HG03280 (cell line): ENCODE data around the gene AKT1S1.
A peak's percentile ranks its signal among the peaks of the same experiment; 100 is the strongest.

ENCODE experiments used
- ATAC-seq: cut with Tn5 transposase; IDR thresholded peaks from one replicate; pipeline ENCODE4 v1.9.1; 2021; ENCODE audit warnings: mild to moderate bottlenecking, moderate library complexity; ENCODE audit not compliant: unreplicated experiment

Gene AKT1S1

DNA sequence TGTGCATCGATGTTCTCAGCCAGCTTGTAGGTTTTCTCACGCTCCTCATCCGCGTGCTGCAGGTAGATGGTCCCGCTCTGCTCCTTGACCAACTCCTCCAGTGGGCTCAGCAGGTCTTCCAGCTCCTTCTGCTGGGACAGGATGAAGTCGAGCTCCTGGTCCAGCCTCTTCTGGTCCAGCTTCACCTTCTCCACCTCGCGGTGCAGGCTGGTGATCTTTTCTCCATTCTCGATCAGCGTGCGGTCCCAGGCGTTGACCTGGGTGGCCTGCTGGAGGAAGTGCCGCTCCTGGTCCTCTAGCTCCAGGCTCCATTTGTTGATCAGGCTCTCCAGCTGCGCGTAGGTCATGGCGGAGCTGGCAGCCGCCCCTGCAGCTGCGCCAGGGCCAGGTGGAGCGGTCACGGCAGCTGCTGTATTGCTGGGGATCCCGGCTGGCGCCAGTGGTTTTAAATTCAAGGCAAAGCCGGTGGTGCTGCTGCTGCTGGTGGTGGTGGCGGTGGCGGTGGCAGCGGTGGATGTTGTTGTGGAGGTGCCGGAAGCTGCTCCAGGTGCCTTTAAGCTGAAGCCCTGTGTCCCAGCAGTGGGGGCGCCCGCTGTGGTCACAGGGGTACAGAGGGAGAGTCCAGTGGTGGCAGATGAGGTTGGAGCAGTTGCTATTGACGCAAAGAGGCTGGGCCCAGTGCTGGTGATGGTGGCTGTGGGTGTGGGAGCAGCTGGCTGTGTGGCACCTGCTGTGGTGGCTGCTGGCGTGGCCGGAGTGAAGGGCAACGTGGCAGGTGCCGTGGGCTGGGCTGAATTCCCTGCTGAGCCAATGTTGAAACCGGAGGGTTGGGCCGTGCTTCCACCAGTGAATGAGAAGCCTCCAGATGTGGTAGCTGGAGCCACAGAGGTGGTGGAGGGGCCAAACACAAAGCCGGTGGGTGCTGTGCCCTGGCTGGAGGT is 31.6 kb upstream of the AKT1S1 start:
- no peak for ATAC-seq

DNA sequence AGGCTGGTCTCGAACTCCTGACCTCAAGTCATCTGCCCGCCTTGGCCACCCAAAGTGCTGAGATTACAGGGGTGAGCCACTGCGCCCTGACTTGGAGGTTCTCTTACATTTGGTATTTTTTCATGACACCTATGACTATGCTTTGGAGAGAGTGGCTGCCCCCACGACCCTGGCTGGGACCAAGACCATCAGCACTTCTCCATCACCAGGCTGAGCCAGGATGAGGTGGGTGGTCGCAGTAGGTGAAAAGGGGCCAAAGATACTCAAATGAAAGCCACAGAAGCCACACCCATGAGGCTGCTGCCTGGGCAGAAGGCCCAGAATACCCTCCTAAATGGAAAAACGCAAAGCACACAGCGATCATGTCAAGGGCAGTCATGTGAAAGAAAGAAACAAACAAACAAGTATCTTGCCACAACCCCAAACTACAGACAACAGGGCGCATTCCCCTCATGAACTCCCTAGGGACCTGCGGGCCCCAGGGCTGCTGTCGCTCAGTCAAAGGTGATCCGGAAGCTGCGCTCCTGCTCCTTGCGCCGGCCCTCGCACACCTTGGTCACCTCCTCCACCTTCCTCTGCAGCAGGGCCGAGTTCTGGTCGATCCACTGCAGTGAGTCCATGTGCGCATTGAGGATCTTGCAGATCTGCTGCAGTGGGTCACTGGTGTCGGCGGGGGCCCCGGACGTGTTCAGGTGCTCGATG is 30.7 kb upstream of the AKT1S1 start:
- no peak for ATAC-seq

DNA sequence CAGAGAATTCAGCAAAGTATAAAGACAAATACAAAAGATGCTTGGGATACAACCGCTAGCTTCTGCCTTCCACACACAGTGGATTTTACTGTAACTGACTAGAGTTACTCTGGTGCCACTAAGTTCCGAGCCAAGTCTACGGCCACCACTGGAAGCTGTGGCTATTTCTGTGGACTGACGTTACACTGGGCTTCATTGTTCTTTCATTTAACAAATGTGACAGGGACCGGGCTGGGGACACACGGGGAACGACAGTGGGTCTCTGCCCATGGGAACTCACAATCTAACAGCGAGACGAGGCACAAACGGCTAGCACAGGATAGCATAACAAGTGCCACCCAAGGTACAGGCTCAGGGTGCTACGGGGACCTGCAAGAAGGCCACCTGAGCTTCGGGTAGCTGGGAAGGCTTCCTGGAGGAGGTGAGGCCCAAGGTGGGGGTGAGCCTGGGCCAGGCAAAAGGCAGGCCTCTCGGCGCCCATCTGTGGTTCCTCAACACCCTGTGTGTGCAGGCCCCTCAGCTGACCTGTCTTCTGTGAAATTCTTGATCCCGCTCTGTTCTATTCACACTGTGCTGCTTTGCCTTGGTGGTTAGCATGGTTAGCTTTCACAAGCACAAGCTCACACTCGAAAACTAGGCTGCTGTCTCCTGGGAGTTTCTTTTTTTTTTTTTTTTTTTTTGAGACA is 29.9 kb upstream of the AKT1S1 start:
- no peak for ATAC-seq

DNA sequence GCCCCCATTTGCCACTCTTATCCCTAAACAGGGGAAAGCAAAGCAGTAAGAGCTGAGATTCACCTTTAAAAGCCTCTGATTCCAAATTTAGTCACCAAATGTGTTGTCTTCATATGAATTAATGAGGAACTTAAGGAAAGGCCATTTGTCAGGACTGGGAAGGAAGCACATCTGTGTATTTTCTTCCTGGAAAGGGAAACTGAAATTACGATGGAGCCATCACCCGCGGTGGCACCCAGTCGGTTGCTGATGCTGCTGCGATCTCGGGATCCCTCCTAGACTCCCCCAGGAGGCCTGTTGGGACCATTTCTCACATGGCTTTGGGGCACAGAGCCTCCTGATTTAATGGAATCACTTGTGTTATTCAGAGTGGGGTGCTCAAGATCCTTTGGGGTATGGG is 27.0 kb upstream of the AKT1S1 start:
- no peak for ATAC-seq

DNA sequence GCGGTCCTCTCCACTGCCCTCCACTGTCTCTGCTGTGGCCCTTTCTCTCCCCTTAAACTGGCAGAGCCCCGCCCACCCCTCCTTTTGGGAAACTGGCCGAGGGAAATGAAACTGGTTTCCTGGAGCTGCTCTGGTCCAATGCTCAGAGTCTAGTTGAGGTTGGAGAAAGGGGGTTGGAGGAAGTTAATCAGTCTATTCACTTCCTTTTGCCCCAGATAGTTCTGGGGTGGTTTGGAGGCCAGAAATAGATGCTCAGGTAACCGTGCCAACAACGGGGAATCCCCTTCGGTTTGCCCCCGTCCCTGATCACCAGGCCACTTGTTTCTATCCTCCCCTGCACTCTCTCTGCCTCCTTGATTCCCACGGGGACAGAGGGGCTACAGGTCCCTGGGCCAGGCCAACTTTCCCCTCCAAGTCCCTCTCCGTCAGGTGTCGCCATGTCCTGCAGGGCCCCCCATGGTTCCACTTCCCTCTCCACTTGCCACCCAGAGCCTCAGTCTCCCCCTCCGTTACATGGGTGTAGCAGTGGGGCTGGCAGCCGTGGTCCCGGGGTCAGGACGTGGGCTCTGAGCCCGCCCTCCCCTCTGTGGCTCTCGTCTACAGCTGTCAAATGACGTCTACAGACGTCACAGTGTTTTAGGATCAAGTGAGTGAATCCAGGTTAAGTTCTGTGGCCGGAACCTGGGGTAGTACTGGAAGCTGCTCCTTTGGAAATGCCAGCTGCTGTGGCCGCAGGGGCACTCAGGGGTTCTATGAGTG is 19.9 kb upstream of the AKT1S1 start, which contains the start of gene IL4I1:
Gene IL4I1 (minus strand): TSS at position 25 of the 759 bp plus-strand sequence. CDS start 727 bp downstream, outside the sequence.
- ATAC-seq, result peak; percentile 43

DNA sequence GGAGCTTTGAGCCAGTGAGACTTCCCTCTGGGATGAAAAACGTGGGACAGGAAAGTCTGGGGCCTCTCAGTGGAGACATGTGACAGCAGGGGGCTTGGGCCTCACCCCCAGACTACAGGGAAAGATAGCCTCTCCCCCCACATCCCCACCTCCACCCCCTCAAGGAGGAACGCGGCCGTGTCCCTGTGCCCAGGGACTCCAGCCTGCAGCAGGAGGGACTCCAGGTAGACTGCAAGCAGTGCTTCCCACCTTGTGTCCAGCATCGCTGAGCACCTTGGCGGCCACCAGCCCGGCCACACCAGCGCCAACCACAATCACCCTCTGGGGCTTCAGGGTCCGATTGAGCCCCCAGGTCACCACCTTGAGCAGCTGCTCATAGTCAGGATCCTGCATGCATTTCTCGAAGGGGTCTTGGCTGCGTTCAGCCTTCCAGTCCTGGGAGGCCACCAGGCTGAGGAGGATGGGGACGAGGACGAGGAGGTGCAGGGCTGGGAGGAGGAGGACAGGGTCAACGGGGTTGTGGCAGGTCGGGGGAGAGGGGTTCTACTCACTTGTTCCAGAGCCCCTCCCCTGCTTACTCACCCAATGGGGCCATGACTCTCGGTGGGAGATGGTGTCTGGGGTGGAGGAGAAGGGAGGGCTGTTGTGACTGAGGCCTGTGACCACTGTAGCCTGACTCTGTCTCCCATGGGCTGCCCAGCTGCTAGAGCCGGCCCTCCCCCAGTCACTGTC is 18.6 kb upstream of the AKT1S1 start:
- no peak for ATAC-seq

DNA sequence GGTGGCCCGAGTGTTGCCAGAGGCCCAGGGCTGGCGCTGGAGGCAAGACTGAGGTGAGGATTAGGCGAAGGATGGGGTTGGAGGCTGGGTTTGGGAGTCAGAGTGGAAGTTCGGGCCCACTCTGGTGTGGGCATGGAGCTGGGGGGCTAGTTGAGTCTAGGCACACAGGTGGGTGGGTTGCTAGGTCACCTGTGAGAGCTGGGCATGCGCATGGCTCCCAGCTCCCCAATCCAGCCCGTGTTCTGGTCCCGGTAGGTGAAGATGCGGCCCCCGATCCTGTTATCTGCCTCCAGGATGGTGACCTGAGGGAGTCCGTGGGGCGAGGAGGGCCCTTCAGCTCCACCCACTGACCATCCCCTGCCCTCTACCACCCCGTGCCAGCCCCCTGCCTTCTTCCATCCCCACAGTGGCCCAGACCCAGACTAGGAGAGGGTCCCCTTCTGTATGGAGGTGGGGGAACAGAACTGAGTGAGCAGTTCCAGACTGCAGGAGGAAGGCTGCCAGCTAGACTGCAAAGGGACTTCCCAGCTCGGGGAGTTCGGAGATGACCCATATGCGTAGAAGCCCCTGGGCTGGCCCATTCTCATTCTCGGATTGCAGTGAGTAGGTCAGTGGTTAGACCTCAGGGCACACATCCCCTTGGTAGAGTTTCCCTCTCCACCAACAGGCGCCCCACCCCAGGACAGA is 17.9 kb upstream of the AKT1S1 start:
- no peak for ATAC-seq

DNA sequence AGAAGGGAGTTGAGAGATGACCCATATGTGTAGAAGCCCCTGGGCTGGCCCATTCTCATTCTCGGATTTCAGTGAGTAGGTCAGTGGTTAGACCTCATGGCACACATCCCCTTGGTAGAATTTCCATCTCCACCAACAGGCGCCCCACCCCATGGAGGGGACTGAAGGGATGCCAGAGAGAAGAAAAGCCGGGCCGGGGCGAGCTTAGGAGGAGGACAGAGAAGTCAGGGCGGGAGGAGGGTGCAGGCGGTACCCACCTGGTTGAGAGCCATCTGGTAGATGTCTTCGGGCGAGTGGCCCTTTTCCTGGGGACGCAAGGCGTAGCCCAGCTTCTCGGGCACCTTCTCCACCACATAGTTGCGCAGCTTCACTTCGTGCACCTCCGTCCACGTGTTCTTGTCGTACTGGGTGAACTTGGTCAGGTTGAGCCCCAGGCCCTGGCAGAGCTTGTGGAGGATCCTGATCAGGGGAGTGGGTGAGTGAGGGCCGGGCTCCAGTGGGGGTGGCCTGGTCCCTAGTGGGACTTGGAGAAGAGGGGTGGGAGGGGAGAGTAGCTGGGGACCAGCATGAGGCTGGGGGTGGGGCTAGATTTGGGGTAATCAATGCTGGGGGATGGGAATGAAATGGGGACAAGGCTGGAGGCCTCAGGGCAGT is 17.0 kb upstream of the AKT1S1 start:
- no peak for ATAC-seq

DNA sequence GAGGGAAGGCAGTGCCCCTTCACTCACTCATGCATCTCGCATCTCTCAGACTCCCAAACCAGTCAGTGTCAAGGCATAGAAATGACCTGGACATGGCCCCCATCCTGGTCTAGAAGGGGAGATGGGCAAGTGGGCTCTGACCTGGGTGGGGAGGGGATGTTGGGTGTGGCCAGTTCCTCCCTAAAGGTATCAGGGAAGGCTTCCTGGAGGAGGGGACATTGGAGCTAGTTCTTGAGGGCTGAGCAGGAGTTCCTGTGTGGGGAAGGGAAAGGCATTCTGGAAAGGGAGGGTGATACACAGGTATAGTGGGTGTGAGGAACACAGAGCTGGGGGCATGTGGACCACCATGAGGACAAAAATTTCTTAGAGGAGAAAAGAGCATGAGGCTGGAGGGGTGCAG is 15.6 kb upstream of the AKT1S1 start:
- ATAC-seq, result no peak

DNA sequence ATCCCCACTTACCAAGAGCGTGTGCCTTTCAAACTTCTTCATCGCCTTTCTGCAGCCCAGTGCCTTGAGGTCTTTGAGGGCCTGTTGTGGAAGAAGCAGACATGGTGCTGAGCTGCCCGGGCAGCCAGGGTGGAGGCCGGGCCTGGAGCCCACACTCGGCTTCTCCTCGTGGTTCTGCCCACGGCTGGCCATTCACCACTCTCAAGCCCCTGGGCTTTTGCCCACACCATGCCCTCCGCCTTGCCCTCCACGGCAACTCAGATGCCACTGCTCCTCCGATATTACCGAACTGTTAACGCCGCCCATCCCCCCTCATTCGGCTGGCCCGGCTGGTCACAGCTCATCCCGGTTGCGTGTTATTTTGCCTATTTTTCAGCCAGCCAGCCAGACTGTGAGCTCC is 14.2 kb upstream of the AKT1S1 start:
- ATAC-seq, result no peak

DNA sequence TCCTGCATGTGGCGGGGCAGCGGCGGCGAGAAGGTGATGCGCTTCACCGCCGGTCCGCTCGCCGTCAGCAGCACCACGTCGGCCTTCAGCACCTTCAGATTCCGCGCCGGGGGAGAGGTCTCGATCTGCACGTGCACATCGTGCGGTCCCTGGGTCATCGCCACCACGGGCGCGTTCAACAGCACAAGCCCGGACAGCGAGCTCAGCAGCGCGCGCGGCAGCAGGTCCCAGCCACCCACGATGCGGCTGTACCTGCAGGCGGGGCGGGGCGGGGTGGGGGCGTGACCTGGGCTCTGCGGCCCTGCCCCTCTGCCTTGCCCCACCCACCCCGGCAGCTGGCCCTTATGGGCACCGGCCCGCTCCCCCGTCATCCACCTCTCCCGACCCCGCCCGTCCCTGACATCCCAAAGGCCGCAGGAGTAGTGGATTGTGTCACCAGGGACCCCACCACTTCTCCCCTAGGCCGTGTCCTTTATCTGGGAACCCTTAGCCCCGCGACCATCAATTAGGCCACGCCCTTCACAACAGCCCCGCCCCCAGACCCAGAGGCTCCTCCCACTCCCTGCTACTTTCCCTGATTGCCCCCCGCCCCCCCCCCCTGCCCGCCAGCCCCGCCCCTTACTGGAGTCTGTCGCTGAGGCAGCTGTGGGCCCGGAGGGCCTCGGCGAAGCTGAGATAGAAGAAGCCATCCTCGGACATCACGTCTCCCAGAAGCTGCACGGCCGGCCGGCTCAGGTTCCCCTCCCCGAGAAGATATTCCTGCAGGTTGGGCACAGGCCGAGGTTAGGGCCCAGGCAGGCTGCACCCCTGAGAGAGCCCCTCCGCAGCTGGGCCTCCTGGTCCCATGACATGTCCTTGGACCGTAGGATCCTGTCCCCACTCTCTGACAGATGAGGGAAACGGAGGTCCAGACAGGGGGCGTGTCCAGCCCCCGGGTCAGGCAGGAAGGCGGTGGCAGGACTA is 13.5 kb upstream of the AKT1S1 start:
- ATAC-seq, result no peak

DNA sequence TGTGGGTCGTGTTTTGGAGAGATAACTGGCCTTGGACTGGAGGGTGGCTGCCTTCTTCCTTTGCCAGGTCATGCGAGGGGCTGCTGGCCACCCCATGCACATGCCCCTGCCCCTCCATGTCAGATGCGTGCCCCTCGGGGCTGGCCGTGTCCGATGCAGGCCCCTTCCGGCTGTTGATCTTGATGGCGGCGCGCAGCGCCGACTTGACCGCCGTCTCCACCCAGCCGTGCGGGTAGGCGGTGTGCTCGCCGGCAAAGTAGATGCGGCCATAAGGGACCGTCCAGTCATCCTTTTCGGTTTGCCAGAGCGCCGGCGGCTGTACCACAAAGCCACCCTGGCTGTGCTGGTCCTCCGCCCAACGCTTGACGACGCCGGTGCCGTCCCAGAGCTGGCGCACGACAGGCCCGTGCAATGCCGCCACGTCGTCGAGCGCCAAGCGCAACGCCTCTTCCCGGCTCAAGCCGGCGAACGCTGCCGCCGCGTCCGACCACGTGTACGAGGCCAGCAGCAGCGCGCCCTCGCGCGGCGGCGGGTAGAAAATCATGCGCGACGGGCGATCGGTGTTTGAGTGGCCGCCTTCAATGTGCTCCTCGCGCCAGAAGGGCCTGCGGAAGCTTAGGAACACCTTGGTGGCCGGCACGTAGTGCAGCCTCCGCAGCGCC is 12.7 kb upstream of the AKT1S1 start:
- ATAC-seq, result no peak

DNA sequence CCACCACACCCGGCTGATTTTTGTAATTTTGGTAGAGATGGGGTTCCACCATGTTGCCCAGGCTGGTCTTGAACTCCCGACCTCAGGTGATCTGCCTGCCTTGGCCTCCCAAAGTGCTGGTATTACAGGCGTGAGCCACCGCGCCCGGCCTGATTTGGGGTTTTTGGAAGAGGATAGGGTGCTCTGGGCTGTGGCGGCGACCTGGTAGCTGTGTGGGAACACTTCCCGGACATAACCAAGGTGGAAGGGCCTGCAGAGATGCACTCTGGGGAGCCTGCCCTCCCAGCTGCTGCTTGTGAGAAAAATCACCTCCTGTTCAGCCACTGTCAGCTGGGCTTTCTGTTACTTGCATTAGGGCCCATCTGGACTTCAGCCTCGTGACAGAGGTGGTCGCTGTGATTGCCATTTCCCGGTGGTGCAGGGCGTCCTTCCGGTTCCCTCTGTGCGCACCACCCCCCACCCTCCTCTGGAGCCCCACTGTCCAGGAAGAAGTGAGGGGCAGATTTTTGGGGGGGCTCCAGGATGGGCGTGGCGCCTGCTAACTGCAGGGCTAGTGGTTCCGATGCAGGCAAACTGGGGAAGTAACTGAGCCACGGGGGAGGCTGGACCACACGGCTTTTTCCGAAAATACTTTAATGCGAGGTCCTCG is 12.0 kb upstream of the AKT1S1 start:
- ATAC-seq, result no peak

DNA sequence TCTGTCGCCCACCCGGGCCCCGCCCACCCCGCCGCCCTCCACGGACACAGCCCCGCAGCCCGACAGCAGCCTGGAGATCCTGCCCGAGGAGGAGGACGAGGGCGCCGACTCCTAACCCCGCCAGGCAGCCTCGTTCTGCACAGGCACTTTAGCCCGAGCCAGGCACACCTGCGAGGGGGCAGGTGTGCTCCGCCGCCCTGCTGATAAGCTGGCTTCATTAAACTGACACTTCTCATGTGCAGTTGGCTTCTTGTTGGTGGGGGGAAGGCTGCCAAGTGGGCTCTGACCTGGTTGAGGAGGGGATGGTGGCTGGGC is 11.3 kb upstream of the AKT1S1 start:
- no peak for ATAC-seq

DNA sequence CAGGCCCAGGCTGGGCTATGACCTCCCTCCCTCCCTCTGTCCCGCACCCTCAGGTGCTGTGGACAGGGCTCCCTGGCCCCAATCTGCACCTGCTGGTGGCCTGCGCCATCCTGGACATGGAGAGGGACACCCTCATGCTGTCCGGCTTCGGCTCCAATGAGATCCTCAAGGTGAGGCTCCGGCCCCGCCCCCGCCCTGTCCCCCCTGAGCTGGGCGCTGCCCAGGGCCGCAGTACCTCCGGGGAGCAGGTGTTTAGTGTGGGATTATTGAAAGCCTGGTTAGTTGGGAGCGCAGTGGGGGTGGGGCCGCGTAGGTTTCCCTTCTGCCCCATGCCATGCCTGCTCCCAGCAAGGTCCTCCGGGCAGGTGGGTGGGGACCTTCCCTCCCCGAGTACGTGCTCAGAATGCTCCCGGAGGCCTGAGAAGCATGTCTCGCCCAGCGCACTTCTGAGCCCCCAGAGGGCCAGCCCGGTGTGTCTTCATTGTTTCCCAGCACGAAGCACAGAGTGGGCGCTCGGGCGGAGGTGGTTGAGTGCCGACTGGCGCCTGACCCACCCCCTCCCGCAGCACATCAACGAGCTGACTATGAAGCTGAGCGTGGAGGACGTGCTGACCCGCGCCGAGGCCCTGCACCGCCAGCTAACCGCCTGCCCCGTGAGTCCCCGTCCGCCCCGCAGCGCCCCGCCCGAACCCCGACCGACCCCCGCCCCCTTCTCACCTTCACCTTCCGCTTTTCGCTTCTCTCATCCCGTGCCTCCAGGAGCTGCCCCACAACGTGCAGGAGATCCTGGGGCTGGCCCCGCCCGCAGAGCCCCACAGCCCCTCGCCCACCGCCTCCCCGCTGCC is 10.7 kb upstream of the AKT1S1 start:
- no peak for ATAC-seq

DNA sequence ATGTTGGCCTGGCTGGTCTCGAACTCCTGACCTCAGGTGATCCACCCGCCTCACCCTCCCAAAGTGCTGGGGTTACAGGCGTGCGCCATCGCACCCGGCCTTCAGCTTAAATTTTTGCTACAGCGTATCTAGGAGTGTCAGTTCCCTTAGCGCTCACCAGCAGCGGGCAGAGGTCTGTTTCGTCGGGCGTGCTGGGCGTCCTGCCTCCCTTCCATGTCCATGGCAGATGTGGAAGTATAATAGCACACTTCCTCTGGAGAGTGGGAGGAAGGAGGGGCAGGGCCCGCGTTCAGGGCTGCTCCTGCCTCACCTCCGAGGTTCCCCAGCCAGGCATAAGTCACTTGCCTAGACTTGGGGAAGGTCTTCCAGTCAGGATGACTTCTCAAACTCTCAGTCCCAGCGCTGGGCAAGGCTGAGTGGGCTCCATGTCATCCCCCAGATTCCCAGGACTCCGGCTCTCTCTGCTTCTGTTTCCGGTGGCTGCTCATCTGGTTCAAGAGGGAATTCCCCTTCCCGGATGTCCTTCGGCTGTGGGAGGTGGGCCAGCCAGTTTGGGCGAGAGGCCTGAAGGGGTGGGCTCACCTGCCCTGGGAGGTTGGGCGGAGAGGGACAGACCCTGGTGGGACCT is 10.0 kb upstream of the AKT1S1 start:
- no peak for ATAC-seq
